Measurements from ENCODE around the gene DENND4B.

DNA sequence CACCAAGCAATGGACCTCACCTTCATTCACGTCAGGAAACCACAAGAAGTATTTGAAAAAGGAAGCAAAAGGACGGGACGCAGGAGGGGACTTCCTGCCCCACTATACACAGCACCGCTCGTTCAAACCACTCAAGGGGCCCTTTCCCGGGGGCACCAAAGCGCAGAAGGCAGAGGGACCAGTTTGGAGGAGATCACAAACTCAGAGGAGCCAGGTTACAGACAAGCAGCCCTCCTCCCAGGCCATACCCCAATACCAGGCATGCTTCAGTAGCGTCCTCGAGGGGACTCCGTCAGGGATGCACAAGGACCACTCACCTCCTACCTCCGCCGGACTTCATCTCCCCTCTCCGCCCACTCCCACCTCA is 11.2 kb upstream of the DENND4B start:
- TF ChIP-seq EZH2 (IDR thresholded peaks at IDR 0.05) (no peak), POLR2AphosphoS5 (IDR thresholded peaks at IDR 0.05; ENCODE audit: borderline replicate concordance, low read depth, low read length) (no peak)
